ENCODE results near the gene NRAP. TPM values are rescaled to one million over a fixed set of nuclear protein-coding genes. Genes with fewer than 3 reads are reported as not detected.

NRAP gene
- total RNA-seq, 1 experiment from 2014 or later, result not detected

DNA sequence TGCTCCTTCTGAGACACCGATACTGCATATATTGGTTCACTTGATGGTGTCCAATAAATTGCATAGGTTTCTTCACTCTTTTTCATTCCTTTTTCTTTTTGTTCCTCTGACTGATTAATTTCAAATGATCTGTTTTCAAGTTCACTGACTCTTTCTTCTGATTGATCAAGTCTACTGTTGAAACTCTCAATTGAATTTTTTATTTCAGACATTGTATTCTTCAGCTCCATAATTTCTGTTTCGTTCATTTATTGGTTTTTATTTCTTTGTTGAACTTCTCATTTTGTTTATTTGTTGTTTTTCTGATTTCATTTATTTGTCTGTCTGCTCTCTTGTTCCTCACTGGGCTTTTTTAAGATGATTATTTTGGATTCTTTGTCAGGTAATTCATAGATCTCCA lies 29.5 kb upstream of the NRAP start:
- Histone ChIP-seq H3K79me2 (ENCODE audit: insufficient read depth, low read length) (no peaks in the 10 kb centered on the region), H2BK120ac (ENCODE audit: low read depth, low read length, poor library complexity, severe bottlenecking) (no peak overlapping the region), H3K4me1 (ENCODE audit: insufficient read depth, low read length) (no peaks in the 10 kb centered on the region; the same call in 1 of the 2 replicates), H3K79me1 (ENCODE audit: insufficient read depth, low read depth, low read length, poor library complexity, severe bottlenecking) (no peaks in the 10 kb centered on the region), H3T11ph (ENCODE audit: low read length) (no peak overlapping the region), H4K5ac (ENCODE audit: insufficient read length, low read depth, low read length) (no peak overlapping the region), H2BK15ac (ENCODE audit: low read depth, low read length) (no peak overlapping the region), H3K56ac (ENCODE audit: insufficient read length, low read depth, low read length) (no peak overlapping the region), H4K91ac (ENCODE audit: insufficient read length, low read depth, low read length) (no peak overlapping the region), H3K23ac (ENCODE audit: insufficient read length, low read depth, low read length) (no peak overlapping the region), H3K23me2 (ENCODE audit: insufficient read length, low read depth, low read length, poor library complexity, severe bottlenecking) (peaks cover 2% of the 10 kb centered on the region), H2AK5ac (ENCODE audit: insufficient read length, low read length) (no peak overlapping the region), H4K8ac (replicated peaks; ENCODE audit: insufficient read length, low read depth, low read length) (no peak overlapping the region), H3K4ac (ENCODE audit: low read depth, low read length) (no peak overlapping the region), H3K14ac (ENCODE audit: insufficient read depth, low read length) (no peak overlapping the region), H3K27me3 (ENCODE audit: insufficient read depth, low read length) (no peaks in the 10 kb centered on the region), H3K27ac (ENCODE audit: insufficient read length, low read depth, low read length) (no peak overlapping the region), H3K18ac (ENCODE audit: insufficient read length, low read depth, low read length) (no peak overlapping the region), H4K20me1 (ENCODE audit: control insufficient read depth, insufficient read depth, insufficient read length) (no peaks in the 10 kb centered on the region), H3K9me3 (ENCODE audit: control insufficient read depth, low read depth, low read length) (no peaks in the 10 kb centered on the region), H3K4me2 (ENCODE audit: insufficient read depth, insufficient read length, low read length) (no peak overlapping the region), H2AFZ (ENCODE audit: low read length) (no peak overlapping the region), H2BK20ac (ENCODE audit: low read depth, low read length, poor library complexity, severe bottlenecking) (no peak overlapping the region), H3K9ac (ENCODE audit: extremely low read depth, insufficient read length, low read length) (no peak overlapping the region), H2BK5ac (ENCODE audit: insufficient read length, low read length) (no peak overlapping the region), H2BK12ac (ENCODE audit: insufficient read length, low read depth, low read length) (no peak overlapping the region)
- TF ChIP-seq CTCF (conservative IDR thresholded peaks at IDR 0.05), result no peak
- DNase-seq, result no peak
- Mint-ChIP-seq H3K27me3 (ENCODE audit: low read depth) (no peaks in the 10 kb centered on the region; the same call in 1 of the 2 replicates), H3K36me3 (ENCODE audit: insufficient read depth in 1 of 3, low read depth in 3 of 3) (peaks cover 13 to 22% (median 13%) of the 10 kb centered on the region in 3 experiments), H3K9me3 (peaks cover 9 to 15% of the 10 kb centered on the region in 2 experiments), H3K4me1 (peaks cover 21 to 36% of the 10 kb centered on the region in 2 experiments), H3K27ac (no peak overlapping the region), H3K4me3 (no peak overlapping the region)
- no CpG with 5 or more reads among the region's 2 CpGs for WGBS (ENCODE audit: extremely low coverage, insufficient read length, low lambda C conversion rate)

All from H9 (cell line).